HuH-7.5 (cell line): ENCODE results near the gene ARID1B.
"Not testable (repeated sequence)": the region's sequence is repeated elsewhere in the genome, so short reads cannot be mapped to it uniquely, and the experiment has no call there.

Experiments used
- DNase-seq: peaks from one replicate; pipeline ENCODE4 v3.0.0; 2011; ENCODE audit warnings: low spot score

Gene ARID1B

GRCh38 chr6:156963712-156964700 is 186.8 kb downstream of the ARID1B start:
- peak; percentile 31 for DNase-seq

- DNase-seq, result no peak
Measured at GRCh38 chr6:156967852-156968251, 190.7 kb downstream of the ARID1B start.

GRCh38 chr6:156969233-156969632 is 192.1 kb downstream of the ARID1B start:
- no peak for DNase-seq

GRCh38 chr6:156970595-156971112 is 193.5 kb downstream of the ARID1B start:
- no peak for DNase-seq

GRCh38 chr6:156971153-156971885 is 194.1 kb downstream of the ARID1B start:
- no peak for DNase-seq

GRCh38 chr6:156972145-156972544 is 195.0 kb downstream of the ARID1B start:
- no peak for DNase-seq

- no peak for DNase-seq
Measured at GRCh38 chr6:156974830-156975261, 197.7 kb downstream of the ARID1B start.

- DNase-seq, result no peak
Measured at GRCh38 chr6:156975414-156975813, 198.2 kb downstream of the ARID1B start.

- DNase-seq, result no peak
Measured at GRCh38 chr6:156976216-156977127, 199.3 kb downstream of the ARID1B start.

- no peak for DNase-seq
Measured at GRCh38 chr6:156977527-156978291, 200.5 kb downstream of the ARID1B start.

GRCh38 chr6:156978948-156979347 is 201.8 kb downstream of the ARID1B start:
- no peak for DNase-seq

GRCh38 chr6:156980515-156980914 is 203.3 kb downstream of the ARID1B start:
- no peak for DNase-seq

GRCh38 chr6:156980948-156981347 is 203.8 kb downstream of the ARID1B start:
- DNase-seq, result no peak

- DNase-seq, result no peak
Measured at GRCh38 chr6:156982168-156982567, 205.0 kb downstream of the ARID1B start.

- not testable (repeated sequence) for DNase-seq
Measured at GRCh38 chr6:156982864-156983263, 205.7 kb downstream of the ARID1B start.

- no peak for DNase-seq
Measured at GRCh38 chr6:156984178-156984738, 207.1 kb downstream of the ARID1B start.

GRCh38 chr6:156985309-156985708 is 208.1 kb downstream of the ARID1B start:
- DNase-seq, result no peak

- no peak for DNase-seq
Measured at GRCh38 chr6:156988276-156989158, 211.3 kb downstream of the ARID1B start.

GRCh38 chr6:156989159-156989806 is 212.1 kb downstream of the ARID1B start:
- no peak for DNase-seq
